Measurements from ENCODE around the gene TJP2.

Gene TJP2

GRCh38 chr9:69232135-69232534 lies 58.1 kb downstream of the TJP2 start:
- DNase-seq (ENCODE audit: low read depth): no peak

GRCh38 chr9:69234683-69235082 lies 60.6 kb downstream of the TJP2 start:
- DNase-seq (ENCODE audit: low read depth): no peak

- DNase-seq (ENCODE audit: low read depth): no peak
Observed at GRCh38 chr9:69236188-69236587, 62.1 kb downstream of the TJP2 start.

GRCh38 chr9:69237702-69238295 lies 63.7 kb downstream of the TJP2 start:
- DNase-seq (ENCODE audit: low read depth): no peak

- DNase-seq (ENCODE audit: low read depth): no peak
Observed at GRCh38 chr9:69243116-69243515, 69.0 kb downstream of the TJP2 start.

- DNase-seq (ENCODE audit: low read depth): no peak
Observed at GRCh38 chr9:69246629-69247028, 72.6 kb downstream of the TJP2 start.

- no peak for DNase-seq (ENCODE audit: low read depth)
Observed at GRCh38 chr9:69248005-69248404, 73.9 kb downstream of the TJP2 start.

- DNase-seq (ENCODE audit: low read depth): no peak
Observed at GRCh38 chr9:69249337-69249736, 75.3 kb downstream of the TJP2 start.

GRCh38 chr9:69250681-69251080 lies 76.6 kb downstream of the TJP2 start:
- no peak for DNase-seq (ENCODE audit: low read depth)

GRCh38 chr9:69252436-69252835 lies 78.4 kb downstream of the TJP2 start:
- no peak for DNase-seq (ENCODE audit: low read depth)

- DNase-seq (ENCODE audit: low read depth): no peak
Observed at GRCh38 chr9:69253057-69253456, 79.0 kb downstream of the TJP2 start.

- DNase-seq (ENCODE audit: low read depth): no peak
Observed at GRCh38 chr9:69254223-69254622, 80.1 kb downstream of the TJP2 start.

GRCh38 chr9:69255591-69255990 lies 81.5 kb downstream of the TJP2 start:
- no peak for DNase-seq (ENCODE audit: low read depth)

GRCh38 chr9:69258551-69258950 lies 84.5 kb downstream of the TJP2 start:
- no peak for DNase-seq (ENCODE audit: low read depth)

- no peak for DNase-seq (ENCODE audit: low read depth)
Observed at GRCh38 chr9:69260161-69260560, 86.1 kb downstream of the TJP2 start.

- DNase-seq (ENCODE audit: low read depth): no peak
Observed at GRCh38 chr9:69261636-69262035, 87.6 kb downstream of the TJP2 start.

- no peak for DNase-seq (ENCODE audit: low read depth)
Observed at GRCh38 chr9:69264526-69264925, 90.4 kb downstream of the TJP2 start.

- no peak for DNase-seq (ENCODE audit: low read depth)
Observed at GRCh38 chr9:69265891-69266290, 91.8 kb downstream of the TJP2 start.

GRCh38 chr9:69272212-69272611 lies 98.1 kb downstream of the TJP2 start:
- no peak for DNase-seq (ENCODE audit: low read depth)

- no peak for DNase-seq (ENCODE audit: low read depth)
Observed at GRCh38 chr9:69273161-69273560, 99.1 kb downstream of the TJP2 start.

GRCh38 chr9:69276775-69277174 lies 102.7 kb downstream of the TJP2 start:
- no peak for DNase-seq (ENCODE audit: low read depth)

- no peak for DNase-seq (ENCODE audit: low read depth)
Observed at GRCh38 chr9:69279084-69279731, 105.1 kb downstream of the TJP2 start.

- DNase-seq (ENCODE audit: low read depth): no peak
Observed at GRCh38 chr9:69279733-69280132, 105.7 kb downstream of the TJP2 start.

- no peak for DNase-seq (ENCODE audit: low read depth)
Observed at GRCh38 chr9:69283003-69283402, 108.9 kb downstream of the TJP2 start.

Data from T follicular helper cell (primary cell).